Measurements from ENCODE around the gene HK1.
"Not testable (repeated sequence)": the region's sequence is repeated elsewhere in the genome, so short reads cannot be mapped to it uniquely, and the experiment has no call there.

The HK1 gene

GRCh38 chr10:69242852-69243212 lies 35.5 kb upstream of the HK1 start:
- TF ChIP-seq, protein P1, sequence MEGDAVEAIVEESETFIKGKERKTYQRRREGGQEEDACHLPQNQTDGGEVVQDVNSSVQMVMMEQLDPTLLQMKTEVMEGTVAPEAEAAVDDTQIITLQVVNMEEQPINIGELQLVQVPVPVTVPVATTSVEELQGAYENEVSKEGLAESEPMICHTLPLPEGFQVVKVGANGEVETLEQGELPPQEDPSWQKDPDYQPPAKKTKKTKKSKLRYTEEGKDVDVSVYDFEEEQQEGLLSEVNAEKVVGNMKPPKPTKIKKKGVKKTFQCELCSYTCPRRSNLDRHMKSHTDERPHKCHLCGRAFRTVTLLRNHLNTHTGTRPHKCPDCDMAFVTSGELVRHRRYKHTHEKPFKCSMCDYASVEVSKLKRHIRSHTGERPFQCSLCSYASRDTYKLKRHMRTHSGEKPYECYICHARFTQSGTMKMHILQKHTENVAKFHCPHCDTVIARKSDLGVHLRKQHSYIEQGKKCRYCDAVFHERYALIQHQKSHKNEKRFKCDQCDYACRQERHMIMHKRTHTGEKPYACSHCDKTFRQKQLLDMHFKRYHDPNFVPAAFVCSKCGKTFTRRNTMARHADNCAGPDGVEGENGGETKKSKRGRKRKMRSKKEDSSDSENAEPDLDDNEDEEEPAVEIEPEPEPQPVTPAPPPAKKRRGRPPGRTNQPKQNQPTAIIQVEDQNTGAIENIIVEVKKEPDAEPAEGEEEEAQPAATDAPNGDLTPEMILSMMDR (IDR thresholded peaks at IDR 0.05; ENCODE audit: low read depth, low read length, missing control alignments): no peak
- H3K4me3 ChIP-seq (ENCODE audit: low read depth, low read length): no peak overlapping the region
- no peak for DNase-seq (ENCODE audit: low read depth)

GRCh38 chr10:69243817-69244216 lies 34.5 kb upstream of the HK1 start:
- no peak overlapping the region for H3K4me3 ChIP-seq (ENCODE audit: low read depth, low read length)
- TF ChIP-seq, protein P1 (IDR thresholded peaks at IDR 0.05; ENCODE audit: low read depth, low read length, missing control alignments): no peak
- no peak for DNase-seq (ENCODE audit: low read depth)

DNA sequence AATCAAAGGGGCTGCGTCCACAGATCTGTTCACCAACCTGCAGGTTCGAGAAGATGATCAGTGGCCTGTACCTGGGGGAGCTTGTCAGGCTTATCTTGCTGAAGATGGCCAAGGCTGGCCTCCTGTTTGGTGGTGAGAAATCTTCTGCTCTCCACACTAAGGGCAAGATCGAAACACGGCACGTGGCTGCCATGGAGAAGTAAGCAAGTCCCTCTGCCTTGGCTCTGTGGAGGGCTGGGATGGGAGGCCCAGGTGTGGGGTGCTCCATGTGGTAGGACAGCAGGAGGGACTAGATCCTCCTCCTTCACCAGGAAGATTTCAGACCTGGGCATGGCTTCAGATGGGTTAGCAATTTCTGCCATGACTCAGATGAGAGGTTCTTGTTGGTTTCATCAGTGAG lies 32.3 kb upstream of the HK1 start:
- no peak overlapping the region for H3K4me3 ChIP-seq (ENCODE audit: low read depth, low read length)
- no peak for DNase-seq (ENCODE audit: low read depth)
- TF ChIP-seq, protein P1 (IDR thresholded peaks at IDR 0.05; ENCODE audit: low read depth, low read length, missing control alignments): no peak

GRCh38 chr10:69246581-69247312 lies 31.5 kb upstream of the HK1 start:
- DNase-seq (ENCODE audit: low read depth): no peak
- TF ChIP-seq, protein P1 (IDR thresholded peaks at IDR 0.05; ENCODE audit: low read depth, low read length, missing control alignments): no peak
- no peak overlapping the region for H3K4me3 ChIP-seq (ENCODE audit: low read depth, low read length)

- DNase-seq (ENCODE audit: low read depth): no peak
- no peak overlapping the region for H3K4me3 ChIP-seq (ENCODE audit: low read depth, low read length)
- TF ChIP-seq, protein P1 (IDR thresholded peaks at IDR 0.05; ENCODE audit: low read depth, low read length, missing control alignments): no peak
These were observed 31.0 kb upstream of the HK1 start for GRCh38 chr10:69247313-69247710.

DNA sequence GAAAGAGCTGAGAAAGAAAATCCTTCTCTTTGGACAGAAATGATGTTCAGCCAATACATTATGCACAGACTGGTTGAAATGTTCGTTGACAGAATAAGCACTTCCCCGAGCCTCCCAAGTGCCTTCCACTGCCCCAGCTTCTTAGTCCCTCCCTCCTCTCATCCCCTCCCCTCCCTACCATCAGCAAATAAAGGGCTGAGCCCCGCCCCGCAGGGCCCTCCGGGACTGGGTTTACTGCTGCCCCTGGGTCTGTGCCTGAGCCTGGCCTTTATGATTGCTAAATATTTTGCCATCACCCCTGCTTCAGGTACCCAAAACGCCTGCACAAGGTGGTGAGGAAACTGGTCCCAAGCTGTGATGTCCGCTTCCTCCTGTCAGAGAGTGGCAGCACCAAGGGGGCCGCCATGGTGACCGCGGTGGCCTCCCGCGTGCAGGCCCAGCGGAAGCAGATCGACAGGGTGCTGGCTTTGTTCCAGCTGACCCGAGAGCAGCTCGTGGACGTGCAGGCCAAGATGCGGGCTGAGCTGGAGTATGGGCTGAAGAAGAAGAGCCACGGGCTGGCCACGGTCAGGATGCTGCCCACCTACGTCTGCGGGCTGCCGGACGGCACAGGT lies 30.1 kb upstream of the HK1 start:
- DNase-seq (ENCODE audit: low read depth): no peak
- H3K4me3 ChIP-seq (ENCODE audit: low read depth, low read length): no peak overlapping the region
- TF ChIP-seq, protein P1 (IDR thresholded peaks at IDR 0.05; ENCODE audit: low read depth, low read length, missing control alignments): no peak

- no peak overlapping the region for H3K4me3 ChIP-seq (ENCODE audit: low read depth, low read length)
- no peak for DNase-seq (ENCODE audit: low read depth)
- TF ChIP-seq, protein P1 (IDR thresholded peaks at IDR 0.05; ENCODE audit: low read depth, low read length, missing control alignments): no peak
These were observed 28.3 kb upstream of the HK1 start for GRCh38 chr10:69250041-69250440.

DNA sequence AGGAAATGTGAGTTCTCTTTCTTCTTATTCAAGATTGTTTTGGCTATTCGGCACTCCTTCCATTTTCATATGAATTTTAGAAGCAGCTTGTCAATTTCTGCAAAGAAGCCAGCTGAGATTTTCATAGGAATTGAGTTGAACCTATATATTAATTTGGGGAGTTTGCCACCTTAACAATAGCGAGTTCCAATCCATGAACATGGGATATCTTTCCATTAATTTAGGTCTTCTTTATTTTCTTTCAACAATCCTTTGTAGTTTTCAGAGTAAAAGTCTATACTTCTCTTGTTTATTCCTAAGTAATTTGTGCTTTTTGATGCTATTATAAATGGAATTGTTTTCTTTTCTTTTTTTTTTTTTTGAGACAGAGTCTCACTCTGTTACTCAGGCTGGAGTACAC lies 26.9 kb upstream of the HK1 start:
- DNase-seq (ENCODE audit: low read depth); H3K4me3 ChIP-seq (ENCODE audit: low read depth, low read length): not testable (repeated sequence)

Measured in GM12864 (cell line).